ENCODE data around the gene KHDRBS2. TPM values are rescaled to one million over a fixed set of nuclear protein-coding genes. Genes with fewer than 3 reads are reported as not detected.

Gene KHDRBS2
- total RNA-seq, 1 experiment from 2014 or later: 1.2 TPM

DNA sequence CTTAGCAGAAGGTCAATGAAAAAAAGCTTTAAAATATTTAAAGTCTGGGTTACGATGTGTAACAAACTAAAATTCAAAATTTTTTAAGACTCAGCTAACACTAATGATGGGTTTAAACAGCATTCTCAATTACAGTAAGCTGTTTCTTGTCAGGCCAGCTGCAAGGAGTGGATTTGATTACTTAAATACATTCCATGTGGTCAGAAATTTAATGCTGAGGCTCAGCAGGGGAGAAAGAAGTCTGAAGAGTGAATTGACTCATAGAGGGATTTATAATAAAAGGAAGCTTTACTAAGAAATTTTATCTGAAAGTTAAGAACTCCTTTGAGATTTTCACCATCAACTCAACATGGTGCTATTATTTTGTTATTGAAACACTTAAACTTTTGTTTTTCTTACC is 398.6 kb downstream of the KHDRBS2 start:
- CTCF ChIA-PET: no interaction called here
- ATAC-seq (no peak), DNase-seq (ENCODE audit: low spot score) (no peak)
- Mint-ChIP-seq H3K27ac (no peak overlapping the region), H3K27me3 (ENCODE audit: low read depth) (no peaks in the 10 kb centered on the region), H3K4me1 (peaks cover 24% of the 10 kb centered on the region), H3K36me3 (peaks cover 9% of the 10 kb centered on the region; the same call in 1 of the 2 replicates), H3K9me3 (peaks cover 17% of the 10 kb centered on the region), H3K4me3 (no peak overlapping the region)
- POLR2A ChIA-PET: no interaction called here
- TF ChIP-seq CDX4 (CRISPR knock-in tag; IDR thresholded peaks at IDR 0.05; ENCODE audit: borderline replicate concordance): no peak
- TF ChIP-seq TP53 (CRISPR knock-in tag; IDR thresholded peaks at IDR 0.05): no peak
- no peak for TF ChIP-seq OVOL2 (CRISPR knock-in tag; IDR thresholded peaks at IDR 0.05; ENCODE audit: borderline replicate concordance)
- TF ChIP-seq, protein P1, sequence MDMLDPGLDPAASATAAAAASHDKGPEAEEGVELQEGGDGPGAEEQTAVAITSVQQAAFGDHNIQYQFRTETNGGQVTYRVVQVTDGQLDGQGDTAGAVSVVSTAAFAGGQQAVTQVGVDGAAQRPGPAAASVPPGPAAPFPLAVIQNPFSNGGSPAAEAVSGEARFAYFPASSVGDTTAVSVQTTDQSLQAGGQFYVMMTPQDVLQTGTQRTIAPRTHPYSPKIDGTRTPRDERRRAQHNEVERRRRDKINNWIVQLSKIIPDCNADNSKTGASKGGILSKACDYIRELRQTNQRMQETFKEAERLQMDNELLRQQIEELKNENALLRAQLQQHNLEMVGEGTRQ (CRISPR knock-in tag; IDR thresholded peaks at IDR 0.05): no peak
- TF ChIP-seq, protein P2, sequence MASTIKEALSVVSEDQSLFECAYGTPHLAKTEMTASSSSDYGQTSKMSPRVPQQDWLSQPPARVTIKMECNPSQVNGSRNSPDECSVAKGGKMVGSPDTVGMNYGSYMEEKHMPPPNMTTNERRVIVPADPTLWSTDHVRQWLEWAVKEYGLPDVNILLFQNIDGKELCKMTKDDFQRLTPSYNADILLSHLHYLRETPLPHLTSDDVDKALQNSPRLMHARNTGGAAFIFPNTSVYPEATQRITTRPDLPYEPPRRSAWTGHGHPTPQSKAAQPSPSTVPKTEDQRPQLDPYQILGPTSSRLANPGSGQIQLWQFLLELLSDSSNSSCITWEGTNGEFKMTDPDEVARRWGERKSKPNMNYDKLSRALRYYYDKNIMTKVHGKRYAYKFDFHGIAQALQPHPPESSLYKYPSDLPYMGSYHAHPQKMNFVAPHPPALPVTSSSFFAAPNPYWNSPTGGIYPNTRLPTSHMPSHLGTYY (CRISPR knock-in tag; IDR thresholded peaks at IDR 0.05): no peak
- TF ChIP-seq, protein P3, sequence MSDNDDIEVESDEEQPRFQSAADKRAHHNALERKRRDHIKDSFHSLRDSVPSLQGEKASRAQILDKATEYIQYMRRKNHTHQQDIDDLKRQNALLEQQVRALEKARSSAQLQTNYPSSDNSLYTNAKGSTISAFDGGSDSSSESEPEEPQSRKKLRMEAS (CRISPR knock-in tag; IDR thresholded peaks at IDR 0.05): no peak
- no peak for TF ChIP-seq HMGA2 (CRISPR knock-in tag; IDR thresholded peaks at IDR 0.05)
- TF ChIP-seq, protein P4, sequence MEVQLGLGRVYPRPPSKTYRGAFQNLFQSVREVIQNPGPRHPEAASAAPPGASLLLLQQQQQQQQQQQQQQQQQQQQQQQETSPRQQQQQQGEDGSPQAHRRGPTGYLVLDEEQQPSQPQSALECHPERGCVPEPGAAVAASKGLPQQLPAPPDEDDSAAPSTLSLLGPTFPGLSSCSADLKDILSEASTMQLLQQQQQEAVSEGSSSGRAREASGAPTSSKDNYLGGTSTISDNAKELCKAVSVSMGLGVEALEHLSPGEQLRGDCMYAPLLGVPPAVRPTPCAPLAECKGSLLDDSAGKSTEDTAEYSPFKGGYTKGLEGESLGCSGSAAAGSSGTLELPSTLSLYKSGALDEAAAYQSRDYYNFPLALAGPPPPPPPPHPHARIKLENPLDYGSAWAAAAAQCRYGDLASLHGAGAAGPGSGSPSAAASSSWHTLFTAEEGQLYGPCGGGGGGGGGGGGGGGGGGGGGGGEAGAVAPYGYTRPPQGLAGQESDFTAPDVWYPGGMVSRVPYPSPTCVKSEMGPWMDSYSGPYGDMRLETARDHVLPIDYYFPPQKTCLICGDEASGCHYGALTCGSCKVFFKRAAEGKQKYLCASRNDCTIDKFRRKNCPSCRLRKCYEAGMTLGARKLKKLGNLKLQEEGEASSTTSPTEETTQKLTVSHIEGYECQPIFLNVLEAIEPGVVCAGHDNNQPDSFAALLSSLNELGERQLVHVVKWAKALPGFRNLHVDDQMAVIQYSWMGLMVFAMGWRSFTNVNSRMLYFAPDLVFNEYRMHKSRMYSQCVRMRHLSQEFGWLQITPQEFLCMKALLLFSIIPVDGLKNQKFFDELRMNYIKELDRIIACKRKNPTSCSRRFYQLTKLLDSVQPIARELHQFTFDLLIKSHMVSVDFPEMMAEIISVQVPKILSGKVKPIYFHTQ (CRISPR knock-in tag; IDR thresholded peaks at IDR 0.05): no peak
- TF ChIP-seq, protein P5, sequence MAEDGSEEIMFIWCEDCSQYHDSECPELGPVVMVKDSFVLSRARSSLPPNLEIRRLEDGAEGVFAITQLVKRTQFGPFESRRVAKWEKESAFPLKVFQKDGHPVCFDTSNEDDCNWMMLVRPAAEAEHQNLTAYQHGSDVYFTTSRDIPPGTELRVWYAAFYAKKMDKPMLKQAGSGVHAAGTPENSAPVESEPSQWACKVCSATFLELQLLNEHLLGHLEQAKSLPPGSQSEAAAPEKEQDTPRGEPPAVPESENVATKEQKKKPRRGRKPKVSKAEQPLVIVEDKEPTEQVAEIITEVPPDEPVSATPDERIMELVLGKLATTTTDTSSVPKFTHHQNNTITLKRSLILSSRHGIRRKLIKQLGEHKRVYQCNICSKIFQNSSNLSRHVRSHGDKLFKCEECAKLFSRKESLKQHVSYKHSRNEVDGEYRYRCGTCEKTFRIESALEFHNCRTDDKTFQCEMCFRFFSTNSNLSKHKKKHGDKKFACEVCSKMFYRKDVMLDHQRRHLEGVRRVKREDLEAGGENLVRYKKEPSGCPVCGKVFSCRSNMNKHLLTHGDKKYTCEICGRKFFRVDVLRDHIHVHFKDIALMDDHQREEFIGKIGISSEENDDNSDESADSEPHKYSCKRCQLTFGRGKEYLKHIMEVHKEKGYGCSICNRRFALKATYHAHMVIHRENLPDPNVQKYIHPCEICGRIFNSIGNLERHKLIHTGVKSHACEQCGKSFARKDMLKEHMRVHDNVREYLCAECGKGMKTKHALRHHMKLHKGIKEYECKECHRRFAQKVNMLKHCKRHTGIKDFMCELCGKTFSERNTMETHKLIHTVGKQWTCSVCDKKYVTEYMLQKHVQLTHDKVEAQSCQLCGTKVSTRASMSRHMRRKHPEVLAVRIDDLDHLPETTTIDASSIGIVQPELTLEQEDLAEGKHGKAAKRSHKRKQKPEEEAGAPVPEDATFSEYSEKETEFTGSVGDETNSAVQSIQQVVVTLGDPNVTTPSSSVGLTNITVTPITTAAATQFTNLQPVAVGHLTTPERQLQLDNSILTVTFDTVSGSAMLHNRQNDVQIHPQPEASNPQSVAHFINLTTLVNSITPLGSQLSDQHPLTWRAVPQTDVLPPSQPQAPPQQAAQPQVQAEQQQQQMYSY (CRISPR knock-in tag; IDR thresholded peaks at IDR 0.05): no peak
- no peak for TF ChIP-seq RORB (CRISPR knock-in tag; IDR thresholded peaks at IDR 0.05)
- TF ChIP-seq IRF1 (CRISPR knock-in tag; IDR thresholded peaks at IDR 0.05): no peak
- TF ChIP-seq, protein P6, sequence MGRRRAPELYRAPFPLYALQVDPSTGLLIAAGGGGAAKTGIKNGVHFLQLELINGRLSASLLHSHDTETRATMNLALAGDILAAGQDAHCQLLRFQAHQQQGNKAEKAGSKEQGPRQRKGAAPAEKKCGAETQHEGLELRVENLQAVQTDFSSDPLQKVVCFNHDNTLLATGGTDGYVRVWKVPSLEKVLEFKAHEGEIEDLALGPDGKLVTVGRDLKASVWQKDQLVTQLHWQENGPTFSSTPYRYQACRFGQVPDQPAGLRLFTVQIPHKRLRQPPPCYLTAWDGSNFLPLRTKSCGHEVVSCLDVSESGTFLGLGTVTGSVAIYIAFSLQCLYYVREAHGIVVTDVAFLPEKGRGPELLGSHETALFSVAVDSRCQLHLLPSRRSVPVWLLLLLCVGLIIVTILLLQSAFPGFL (CRISPR knock-in tag; IDR thresholded peaks at IDR 0.05; ENCODE audit: borderline replicate concordance): no peak
- TF ChIP-seq, protein P7, sequence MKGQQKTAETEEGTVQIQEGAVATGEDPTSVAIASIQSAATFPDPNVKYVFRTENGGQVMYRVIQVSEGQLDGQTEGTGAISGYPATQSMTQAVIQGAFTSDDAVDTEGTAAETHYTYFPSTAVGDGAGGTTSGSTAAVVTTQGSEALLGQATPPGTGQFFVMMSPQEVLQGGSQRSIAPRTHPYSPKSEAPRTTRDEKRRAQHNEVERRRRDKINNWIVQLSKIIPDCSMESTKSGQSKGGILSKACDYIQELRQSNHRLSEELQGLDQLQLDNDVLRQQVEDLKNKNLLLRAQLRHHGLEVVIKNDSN (CRISPR knock-in tag; IDR thresholded peaks at IDR 0.05): no peak
